ENCODE results near the gene JOSD1.

The JOSD1 gene

DNA sequence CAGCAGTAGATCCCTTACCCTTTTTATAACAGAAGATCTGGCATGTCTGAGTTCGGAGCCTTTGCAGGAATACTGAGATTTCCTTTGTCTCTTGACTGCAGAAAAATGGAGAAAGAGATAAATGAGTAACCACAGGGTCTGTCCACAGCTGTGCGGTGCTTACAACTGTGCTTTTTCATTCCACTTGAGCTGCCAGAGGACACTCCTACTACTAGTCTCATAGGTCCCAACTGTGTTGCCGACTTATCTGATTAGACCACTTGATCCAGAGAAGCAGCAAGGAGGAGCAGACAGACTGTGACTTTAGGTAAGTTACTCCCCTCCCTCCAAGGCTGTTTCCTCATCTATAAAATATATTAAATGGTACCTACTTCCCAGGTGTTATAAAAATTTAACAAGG is 62.0 kb downstream of the JOSD1 start:
- DNase-seq (ENCODE audit: low spot score), result no peak
- TF ChIP-seq, protein P1, sequence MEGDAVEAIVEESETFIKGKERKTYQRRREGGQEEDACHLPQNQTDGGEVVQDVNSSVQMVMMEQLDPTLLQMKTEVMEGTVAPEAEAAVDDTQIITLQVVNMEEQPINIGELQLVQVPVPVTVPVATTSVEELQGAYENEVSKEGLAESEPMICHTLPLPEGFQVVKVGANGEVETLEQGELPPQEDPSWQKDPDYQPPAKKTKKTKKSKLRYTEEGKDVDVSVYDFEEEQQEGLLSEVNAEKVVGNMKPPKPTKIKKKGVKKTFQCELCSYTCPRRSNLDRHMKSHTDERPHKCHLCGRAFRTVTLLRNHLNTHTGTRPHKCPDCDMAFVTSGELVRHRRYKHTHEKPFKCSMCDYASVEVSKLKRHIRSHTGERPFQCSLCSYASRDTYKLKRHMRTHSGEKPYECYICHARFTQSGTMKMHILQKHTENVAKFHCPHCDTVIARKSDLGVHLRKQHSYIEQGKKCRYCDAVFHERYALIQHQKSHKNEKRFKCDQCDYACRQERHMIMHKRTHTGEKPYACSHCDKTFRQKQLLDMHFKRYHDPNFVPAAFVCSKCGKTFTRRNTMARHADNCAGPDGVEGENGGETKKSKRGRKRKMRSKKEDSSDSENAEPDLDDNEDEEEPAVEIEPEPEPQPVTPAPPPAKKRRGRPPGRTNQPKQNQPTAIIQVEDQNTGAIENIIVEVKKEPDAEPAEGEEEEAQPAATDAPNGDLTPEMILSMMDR (IDR thresholded peaks at IDR 0.05; ENCODE audit: extremely low read depth, missing control alignments), result no peak

DNA sequence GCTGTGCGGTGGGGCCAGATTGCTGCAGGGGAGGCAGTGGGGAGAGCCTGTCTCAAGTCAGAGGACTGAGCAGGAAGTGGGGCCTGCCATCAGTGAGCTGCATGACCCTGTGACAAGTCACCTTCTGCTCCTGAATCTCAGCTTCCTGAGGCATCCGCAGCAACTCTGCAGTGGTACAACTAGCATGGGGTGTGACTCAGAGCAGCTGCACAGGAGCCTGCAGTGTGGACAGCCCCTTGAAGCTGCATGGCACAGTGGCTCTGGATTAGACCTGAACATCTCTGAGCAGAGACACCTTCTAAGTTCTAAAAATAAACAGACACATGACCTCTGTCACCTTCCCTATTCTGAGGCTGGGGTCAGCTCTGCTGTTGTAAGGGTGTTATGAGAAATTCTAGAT is 62.5 kb downstream of the JOSD1 start:
- TF ChIP-seq, protein P1 (IDR thresholded peaks at IDR 0.05; ENCODE audit: extremely low read depth, missing control alignments), result no peak
- no peak for DNase-seq (ENCODE audit: low spot score)
